ENCODE measurements around the gene PACSIN2.

The PACSIN2 gene

GRCh38 chr22:42928969-42929837, 85.7 kb downstream of the PACSIN2 start:
- Histone ChIP-seq H3K4me1 (ENCODE audit: insufficient read depth, low read length) (peaks cover 11% of the 10 kb centered on the region), H3K9me3 (ENCODE audit: insufficient read depth, low read length, severe bottlenecking) (no peaks in the 10 kb centered on the region), H3K36me3 (ENCODE audit: insufficient read depth, low read length) (no peaks in the 10 kb centered on the region), H2AFZ (ENCODE audit: low read depth, low read length) (no peak overlapping the region), H3K9ac (ENCODE audit: low read depth, low read length) (no peak overlapping the region), H3K4me2 (ENCODE audit: insufficient read depth, low read length) (no peak overlapping the region), H4K20me1 (ENCODE audit: insufficient read depth, low read length) (peaks cover 76% of the 10 kb centered on the region), H3K79me2 (ENCODE audit: insufficient read depth, low read length) (peaks cover 87% of the 10 kb centered on the region), H3K27me3 (ENCODE audit: insufficient read depth, low read length, poor library complexity) (no peaks in the 10 kb centered on the region), H3K4me3 (ENCODE audit: low read depth in 1 of 2, low read length in 2 of 2) (no peak overlapping the region), H3K27ac (ENCODE audit: low read length) (no peak overlapping the region)
- no peak for TF ChIP-seq EZH2 (IDR thresholded peaks at IDR 0.05; ENCODE audit: borderline replicate concordance, low read depth, low read length, severe bottlenecking)
- TF ChIP-seq CTCF (IDR thresholded peaks at IDR 0.05; ENCODE audit: borderline replicate concordance, extremely low read depth, low read length, poor library complexity, severe bottlenecking), result no peak
- ATAC-seq (ENCODE audit: insufficient read depth, low read depth) (no peak), DNase-seq (no peak)

GRCh38 chr22:42927966-42928365, 87.0 kb downstream of the PACSIN2 start:
- Histone ChIP-seq H3K4me1 (ENCODE audit: insufficient read depth, low read length) (peaks cover 11% of the 10 kb centered on the region), H3K4me2 (ENCODE audit: insufficient read depth, low read length) (no peak overlapping the region), H3K27ac (ENCODE audit: low read length) (no peak overlapping the region), H3K9me3 (ENCODE audit: insufficient read depth, low read length, severe bottlenecking) (no peaks in the 10 kb centered on the region), H3K27me3 (ENCODE audit: insufficient read depth, low read length, poor library complexity) (no peaks in the 10 kb centered on the region), H3K9ac (ENCODE audit: low read depth, low read length) (no peak overlapping the region), H3K4me3 (ENCODE audit: low read depth in 1 of 2, low read length in 2 of 2) (no peak overlapping the region), H4K20me1 (ENCODE audit: insufficient read depth, low read length) (peaks cover 73% of the 10 kb centered on the region), H3K79me2 (ENCODE audit: insufficient read depth, low read length) (peaks cover 85% of the 10 kb centered on the region), H3K36me3 (ENCODE audit: insufficient read depth, low read length) (no peaks in the 10 kb centered on the region), H2AFZ (ENCODE audit: low read depth, low read length) (no peak overlapping the region)
- no peak for DNase-seq
- no peak for ATAC-seq (ENCODE audit: insufficient read depth, low read depth)
- TF ChIP-seq EZH2 (IDR thresholded peaks at IDR 0.05; ENCODE audit: borderline replicate concordance, low read depth, low read length, severe bottlenecking), result no peak
- TF ChIP-seq CTCF (IDR thresholded peaks at IDR 0.05; ENCODE audit: borderline replicate concordance, extremely low read depth, low read length, poor library complexity, severe bottlenecking), result no peak

GRCh38 chr22:42926768-42927167, 88.2 kb downstream of the PACSIN2 start:
- Histone ChIP-seq H2AFZ (ENCODE audit: low read depth, low read length) (no peak overlapping the region), H3K9ac (ENCODE audit: low read depth, low read length) (no peak overlapping the region), H3K4me2 (ENCODE audit: insufficient read depth, low read length) (no peak overlapping the region), H3K9me3 (ENCODE audit: insufficient read depth, low read length, severe bottlenecking) (no peaks in the 10 kb centered on the region), H3K79me2 (ENCODE audit: insufficient read depth, low read length) (peaks cover 86% of the 10 kb centered on the region), H4K20me1 (ENCODE audit: insufficient read depth, low read length) (peaks cover 75% of the 10 kb centered on the region), H3K27me3 (ENCODE audit: insufficient read depth, low read length, poor library complexity) (no peaks in the 10 kb centered on the region), H3K27ac (ENCODE audit: low read length) (no peak overlapping the region), H3K4me3 (ENCODE audit: low read depth in 1 of 2, low read length in 2 of 2) (no peak overlapping the region), H3K4me1 (ENCODE audit: insufficient read depth, low read length) (peaks cover 11% of the 10 kb centered on the region), H3K36me3 (ENCODE audit: insufficient read depth, low read length) (no peaks in the 10 kb centered on the region)
- ATAC-seq (ENCODE audit: insufficient read depth, low read depth) (no peak), DNase-seq (no peak)
- TF ChIP-seq EZH2 (IDR thresholded peaks at IDR 0.05; ENCODE audit: borderline replicate concordance, low read depth, low read length, severe bottlenecking) (no peak), CTCF (IDR thresholded peaks at IDR 0.05; ENCODE audit: borderline replicate concordance, extremely low read depth, low read length, poor library complexity, severe bottlenecking) (no peak)
